ENCODE data around the gene KLF11.
"Not testable (repeated sequence)": the region's sequence is repeated elsewhere in the genome, so short reads cannot be mapped to it uniquely, and the experiment has no call there.

The KLF11 gene

GRCh38 chr2:10009271-10009810 lies 34.0 kb upstream of the KLF11 start:
- no peak for DNase-seq (ENCODE audit: low read depth)

- DNase-seq (ENCODE audit: low read depth), result no peak
Measured at GRCh38 chr2:10009811-10010781, 33.3 kb upstream of the KLF11 start.

DNA sequence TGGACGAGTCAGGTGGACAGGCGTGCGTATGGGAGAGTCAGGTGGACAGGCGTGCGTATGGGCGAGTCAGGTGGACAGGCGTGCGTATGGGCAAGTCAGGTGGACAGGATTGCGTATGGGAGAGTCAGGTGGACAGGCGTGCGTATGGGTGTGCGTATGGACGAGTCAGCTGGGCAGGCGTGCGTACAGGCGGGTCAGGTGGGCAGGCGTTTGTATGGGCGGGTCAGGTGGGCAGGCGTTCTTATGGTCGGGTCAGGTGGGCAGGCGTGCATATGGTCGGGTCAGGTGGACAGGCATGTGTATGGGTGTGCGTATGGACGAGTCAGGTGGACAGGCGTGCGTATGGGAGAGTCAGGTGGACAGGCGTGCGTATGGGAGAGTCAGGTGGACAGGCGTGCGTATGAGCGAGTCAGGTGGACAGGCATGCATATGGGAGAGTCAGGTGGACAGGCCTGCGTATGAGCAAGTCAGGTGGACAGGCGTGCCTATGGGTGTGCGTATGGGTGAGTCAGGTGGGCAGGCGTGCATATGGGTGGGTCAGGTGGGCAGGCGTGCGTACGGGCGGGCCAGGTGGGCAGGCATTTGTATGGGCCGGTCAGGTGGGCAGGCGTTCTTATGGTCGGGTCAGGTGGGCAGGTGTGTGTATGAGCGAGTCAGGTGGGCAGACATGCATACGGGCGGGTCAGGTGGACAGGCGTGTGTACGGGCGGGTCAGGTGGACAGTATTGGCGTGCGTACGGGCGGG lies 32.3 kb upstream of the KLF11 start:
- not testable (repeated sequence) for DNase-seq (ENCODE audit: low read depth)

GRCh38 chr2:10011606-10012325 lies 31.6 kb upstream of the KLF11 start:
- not testable (repeated sequence) for DNase-seq (ENCODE audit: low read depth)

GRCh38 chr2:10012366-10012962 lies 30.9 kb upstream of the KLF11 start:
- DNase-seq (ENCODE audit: low read depth), result not testable (repeated sequence)

- DNase-seq (ENCODE audit: low read depth), result no peak
Measured at GRCh38 chr2:10012963-10013461, 30.3 kb upstream of the KLF11 start.

DNA sequence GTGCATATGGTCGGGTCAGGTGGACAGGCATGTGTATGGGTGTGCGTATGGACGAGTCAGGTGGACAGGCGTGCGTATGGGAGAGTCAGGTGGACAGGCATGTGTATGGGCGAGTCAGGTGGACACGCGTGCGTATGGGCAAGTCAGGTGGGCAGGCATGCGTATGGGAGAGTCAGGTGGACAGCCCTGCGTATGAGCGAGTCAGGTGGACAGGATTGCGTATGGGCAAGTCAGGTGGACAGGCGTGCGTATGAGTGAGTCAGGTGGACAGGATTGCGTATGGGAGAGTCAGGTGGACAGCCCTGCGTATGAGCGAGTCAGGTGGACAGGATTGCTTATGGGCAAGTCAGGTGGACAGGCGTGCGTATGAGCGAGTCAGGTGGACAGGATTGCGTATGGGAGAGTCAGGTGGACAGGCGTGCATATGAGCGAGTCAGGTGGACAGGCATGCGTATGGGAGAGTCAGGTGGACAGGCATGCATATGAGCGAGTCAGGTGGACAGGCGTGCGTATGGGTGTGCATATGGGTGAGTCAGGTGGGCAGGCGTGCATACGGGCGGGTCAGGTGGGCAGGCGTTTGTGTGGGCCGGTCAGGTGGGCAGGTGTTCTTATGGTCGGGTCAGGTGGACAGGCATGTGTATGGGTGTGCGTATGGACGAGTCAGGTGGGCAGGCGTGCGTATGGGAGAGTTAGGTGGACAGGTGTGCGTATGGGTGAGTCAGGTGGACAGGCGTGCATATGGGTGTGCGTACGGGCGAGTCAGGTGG lies 29.5 kb upstream of the KLF11 start:
- DNase-seq (ENCODE audit: low read depth), result not testable (repeated sequence)

DNA sequence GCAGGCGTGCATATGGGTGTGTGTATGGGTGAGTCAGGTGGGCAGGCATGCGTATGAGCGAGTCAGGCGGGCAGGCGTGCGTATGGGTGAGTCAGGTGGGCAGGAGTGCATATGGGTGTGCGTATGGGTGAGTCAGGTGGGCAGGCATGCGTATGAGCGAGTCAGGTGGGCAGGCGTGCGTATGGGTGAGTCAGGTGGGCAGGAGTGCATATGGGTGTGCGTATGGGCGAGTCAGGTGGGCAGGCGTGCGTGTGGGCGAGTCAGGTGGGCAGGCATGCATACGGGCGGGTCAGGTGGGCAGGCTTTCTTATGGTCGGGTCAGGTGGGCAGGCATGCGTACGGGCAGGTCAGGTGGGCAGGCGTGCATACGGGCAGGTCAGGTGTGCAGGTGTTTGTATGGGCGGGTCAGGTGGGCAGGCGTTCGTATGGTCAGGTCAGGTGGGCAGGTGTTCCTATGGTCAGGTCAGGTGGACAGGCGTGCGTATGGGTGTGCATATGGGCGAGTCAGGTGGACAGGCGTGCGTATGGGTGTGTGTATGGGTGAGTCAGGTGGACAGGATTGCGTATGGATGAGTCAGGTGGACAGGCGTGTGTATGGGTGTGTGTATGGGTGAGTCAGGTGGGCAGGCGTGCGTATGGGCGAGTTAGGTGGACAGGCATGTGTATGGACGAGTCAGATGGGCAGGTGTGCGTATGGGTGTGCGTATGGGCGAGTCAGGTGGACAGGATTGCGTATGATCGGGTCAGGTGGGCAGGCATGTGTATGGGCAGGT lies 28.7 kb upstream of the KLF11 start:
- no peak for DNase-seq (ENCODE audit: low read depth)

DNA sequence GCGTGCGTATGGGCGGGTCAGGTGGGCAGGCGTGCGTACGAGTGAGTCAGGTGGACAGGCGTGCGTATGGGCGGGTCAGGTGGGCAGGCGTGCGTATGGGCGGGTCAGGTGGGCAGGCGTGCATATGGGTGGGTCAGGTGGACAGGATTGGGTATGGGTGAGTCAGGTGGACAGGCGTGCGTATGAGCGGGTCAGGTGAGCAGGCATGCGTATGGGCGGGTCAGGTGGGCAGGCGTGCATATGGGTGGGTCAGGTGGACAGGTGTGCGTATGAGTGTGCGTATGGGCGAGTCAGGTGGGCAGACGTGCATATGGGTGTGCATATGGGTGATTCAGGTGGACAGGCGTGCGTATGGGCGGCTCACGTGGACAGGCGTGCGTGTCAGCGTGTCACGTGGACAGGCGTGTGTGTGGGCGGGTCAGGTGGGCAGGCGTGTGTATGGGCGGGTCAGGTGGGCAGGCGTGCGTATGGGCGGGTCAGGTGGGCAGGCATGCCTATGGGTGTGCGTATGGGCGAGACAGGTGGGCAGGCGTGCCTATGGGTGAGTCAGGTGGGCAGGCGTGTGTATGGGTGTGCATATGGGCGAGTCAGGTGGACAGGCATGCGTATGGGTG lies 27.9 kb upstream of the KLF11 start:
- not testable (repeated sequence) for DNase-seq (ENCODE audit: low read depth)

DNA sequence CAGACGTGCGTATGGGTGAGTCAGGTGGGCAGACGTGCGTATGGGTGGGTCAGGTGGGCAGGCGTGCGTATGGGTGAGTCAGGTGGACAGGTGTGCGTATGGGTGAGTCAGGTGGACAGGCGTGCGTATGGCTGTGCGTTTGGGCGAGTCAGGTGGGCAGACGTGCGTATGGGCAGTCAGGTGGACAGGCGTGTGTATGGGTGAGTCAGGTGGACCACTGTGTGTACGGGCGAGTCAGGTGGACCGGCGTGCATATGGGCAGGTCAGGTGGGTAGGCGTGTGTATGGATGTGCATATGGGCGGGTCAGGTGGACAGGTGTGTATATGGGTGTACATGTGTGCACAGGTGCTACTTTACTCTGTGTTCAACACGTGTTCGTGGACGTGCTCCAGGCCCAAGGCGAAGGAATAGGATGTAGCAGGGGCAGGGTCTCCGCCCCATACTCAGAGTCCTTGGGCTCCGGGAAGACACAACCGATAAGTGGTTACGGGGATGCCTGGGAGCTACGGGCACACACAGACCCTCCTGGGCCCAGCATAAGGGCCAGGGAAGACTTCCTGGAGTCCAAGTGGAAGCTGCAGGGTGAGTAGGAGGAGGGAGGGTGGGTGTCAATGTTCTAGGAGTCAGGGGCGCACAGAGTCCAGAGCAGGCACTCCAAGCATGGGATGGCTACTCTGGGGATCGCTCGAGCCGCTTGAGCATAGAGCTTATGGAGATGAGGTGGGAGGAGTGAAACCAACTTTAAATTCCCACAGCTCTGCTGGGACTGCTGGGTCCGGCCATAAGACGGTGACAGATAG lies 27.1 kb upstream of the KLF11 start:
- no peak for DNase-seq (ENCODE audit: low read depth)

DNA sequence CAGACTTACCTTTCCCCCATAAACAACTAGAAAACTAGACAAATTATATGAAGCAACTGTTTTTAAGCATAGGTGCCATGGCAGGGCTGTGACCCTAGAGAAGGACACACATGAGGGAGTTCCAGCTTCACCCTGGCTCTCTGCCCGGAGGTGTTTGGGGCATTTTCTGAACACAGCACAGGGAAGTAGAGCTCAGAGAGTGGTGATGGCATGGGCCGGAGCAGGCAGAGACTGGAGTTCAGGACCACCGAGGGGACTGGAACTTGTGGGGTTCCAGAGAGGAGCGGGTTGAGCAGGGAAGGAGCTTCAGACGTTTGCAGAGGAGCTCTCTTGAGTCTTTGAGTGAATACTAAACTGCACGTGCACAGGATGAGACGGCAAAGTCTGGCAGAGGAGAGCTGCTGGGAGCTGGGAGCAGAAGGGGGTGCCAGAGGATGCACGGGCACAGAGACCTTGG lies 26.5 kb upstream of the KLF11 start:
- DNase-seq (ENCODE audit: low read depth), result no peak

DNA sequence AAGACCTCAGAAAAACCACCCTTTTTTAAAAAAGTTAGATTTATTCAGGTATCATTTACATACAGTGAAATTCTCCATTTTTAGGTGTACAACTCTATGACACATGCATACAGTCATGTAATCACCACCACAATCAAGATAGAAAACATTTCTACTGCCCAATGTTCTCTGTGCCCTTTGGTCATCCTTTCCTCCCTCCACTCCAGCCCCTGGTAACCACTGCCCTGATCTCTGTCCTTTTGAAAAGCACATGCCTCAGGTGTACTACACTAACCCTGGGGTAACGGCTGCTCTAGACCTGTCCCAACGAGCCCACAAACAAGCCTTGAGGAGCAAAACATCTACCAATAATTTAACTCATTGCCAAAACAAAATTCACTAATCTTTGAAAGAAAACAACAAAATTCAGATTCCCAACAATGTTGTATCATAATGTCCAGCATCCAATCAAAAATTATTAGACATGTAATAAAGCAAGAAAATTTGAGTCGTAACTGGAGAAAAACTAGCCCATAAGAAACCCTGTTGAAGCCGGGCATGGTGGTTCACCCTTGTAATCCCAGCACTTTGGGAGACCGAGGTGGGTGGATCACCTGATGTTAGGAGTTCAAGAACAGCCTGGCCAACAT lies 25.9 kb upstream of the KLF11 start:
- no peak for DNase-seq (ENCODE audit: low read depth)

- DNase-seq (ENCODE audit: low read depth), result no peak
Measured at GRCh38 chr2:10019174-10019573, 24.2 kb upstream of the KLF11 start.

DNA sequence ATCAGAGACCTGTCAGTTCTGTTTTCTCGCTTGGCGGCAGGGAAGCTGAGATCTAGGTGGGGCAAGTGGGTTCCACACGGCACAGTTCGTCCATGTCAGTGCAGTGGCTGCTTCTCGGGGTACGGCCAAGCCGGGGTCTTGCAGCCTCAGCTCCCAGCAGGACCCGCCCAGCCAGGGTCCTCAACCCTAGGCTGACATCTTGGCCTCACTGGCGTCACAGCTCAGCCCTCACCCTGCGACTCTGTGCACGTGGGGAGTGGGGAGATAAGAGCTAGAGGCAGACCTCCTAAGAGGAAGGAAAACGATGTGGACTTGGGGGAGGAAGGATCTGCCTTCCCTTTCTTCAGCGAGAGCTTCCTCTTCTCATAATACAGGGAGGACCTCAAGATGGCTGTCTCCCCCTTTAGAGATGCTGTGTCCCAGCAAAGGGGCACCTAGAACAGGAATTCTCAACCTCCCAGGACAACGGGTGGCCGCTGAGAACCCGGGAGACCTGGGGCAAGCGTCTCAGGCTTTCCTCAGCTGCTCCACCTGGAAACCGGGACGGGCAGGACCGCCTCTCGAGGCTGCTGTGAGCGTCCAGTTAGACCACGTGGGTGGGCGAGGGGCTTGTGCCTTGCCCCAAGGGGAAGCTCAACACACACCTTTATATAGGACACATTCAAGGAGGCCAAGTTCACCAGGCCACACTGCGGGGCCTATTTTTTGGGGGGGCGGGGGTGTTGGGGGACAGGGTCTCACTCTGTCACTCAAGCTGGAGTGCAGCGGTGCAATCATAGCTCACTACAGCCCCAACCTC lies 23.5 kb upstream of the KLF11 start:
- DNase-seq (ENCODE audit: low read depth), result no peak

GRCh38 chr2:10022041-10022421 lies 21.3 kb upstream of the KLF11 start:
- DNase-seq (ENCODE audit: low read depth), result no peak

- no peak for DNase-seq (ENCODE audit: low read depth)
Measured at GRCh38 chr2:10022445-10022844, 20.9 kb upstream of the KLF11 start.

GRCh38 chr2:10022966-10023662 lies 20.2 kb upstream of the KLF11 start:
- DNase-seq (ENCODE audit: low read depth), result no peak
